ENCODE data around the gene FAM151B.
"Not testable (repeated sequence)": the region's sequence is repeated elsewhere in the genome, so short reads cannot be mapped to it uniquely, and the experiment has no call there.

FAM151B gene

GRCh38 chr5:80487829-80488721, at the start of gene FAM151B:
TSS of gene FAM151B (plus strand) at chr5:80488100. CDS start at chr5:80488124, 24 bp downstream.
- no peak for DNase-seq

DNA sequence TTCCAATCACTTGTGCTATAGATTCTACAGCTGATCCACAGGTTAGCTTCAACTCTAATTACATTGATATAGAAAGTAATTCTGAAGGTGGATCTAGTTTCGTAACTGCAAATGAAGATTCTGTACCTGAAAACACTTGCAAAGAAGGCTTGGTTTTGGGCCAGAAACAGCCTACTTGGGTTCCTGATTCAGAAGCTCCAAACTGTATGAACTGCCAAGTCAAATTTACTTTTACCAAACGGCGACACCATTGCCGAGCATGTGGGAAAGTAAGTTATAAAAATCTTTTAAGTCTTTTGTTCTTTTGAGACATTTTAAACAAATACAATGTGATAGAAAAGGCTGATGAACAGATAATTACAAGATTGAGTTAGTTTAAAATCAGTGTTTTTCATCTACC, 49.2 kb upstream of the FAM151B start:
- no peak for DNase-seq

GRCh38 chr5:80439213-80439612, 48.7 kb upstream of the FAM151B start:
- DNase-seq = no peak

DNA sequence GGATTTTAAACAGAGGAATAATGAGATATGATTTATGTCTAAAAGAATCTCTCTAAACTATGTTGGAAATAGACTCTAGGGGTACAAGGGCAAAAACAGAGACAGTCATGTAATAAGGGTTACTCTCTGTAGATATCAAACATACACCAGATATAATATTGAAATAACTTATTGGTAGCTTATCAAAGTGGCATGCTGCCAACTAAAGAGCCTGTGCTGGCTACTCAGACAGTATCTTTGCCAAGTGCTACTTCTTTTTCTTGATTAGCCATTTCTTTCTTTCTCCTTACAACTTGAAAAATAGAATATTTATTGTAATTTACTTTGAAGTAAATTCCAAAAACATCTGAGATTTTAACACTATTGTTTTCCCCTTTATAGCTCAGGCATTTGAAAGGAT, 45.2 kb upstream of the FAM151B start:
- no peak for DNase-seq

- no peak for DNase-seq
Measured at GRCh38 chr5:80453366-80453765, 34.5 kb upstream of the FAM151B start.

GRCh38 chr5:80463269-80463668, 24.6 kb upstream of the FAM151B start:
- no peak for DNase-seq

DNA sequence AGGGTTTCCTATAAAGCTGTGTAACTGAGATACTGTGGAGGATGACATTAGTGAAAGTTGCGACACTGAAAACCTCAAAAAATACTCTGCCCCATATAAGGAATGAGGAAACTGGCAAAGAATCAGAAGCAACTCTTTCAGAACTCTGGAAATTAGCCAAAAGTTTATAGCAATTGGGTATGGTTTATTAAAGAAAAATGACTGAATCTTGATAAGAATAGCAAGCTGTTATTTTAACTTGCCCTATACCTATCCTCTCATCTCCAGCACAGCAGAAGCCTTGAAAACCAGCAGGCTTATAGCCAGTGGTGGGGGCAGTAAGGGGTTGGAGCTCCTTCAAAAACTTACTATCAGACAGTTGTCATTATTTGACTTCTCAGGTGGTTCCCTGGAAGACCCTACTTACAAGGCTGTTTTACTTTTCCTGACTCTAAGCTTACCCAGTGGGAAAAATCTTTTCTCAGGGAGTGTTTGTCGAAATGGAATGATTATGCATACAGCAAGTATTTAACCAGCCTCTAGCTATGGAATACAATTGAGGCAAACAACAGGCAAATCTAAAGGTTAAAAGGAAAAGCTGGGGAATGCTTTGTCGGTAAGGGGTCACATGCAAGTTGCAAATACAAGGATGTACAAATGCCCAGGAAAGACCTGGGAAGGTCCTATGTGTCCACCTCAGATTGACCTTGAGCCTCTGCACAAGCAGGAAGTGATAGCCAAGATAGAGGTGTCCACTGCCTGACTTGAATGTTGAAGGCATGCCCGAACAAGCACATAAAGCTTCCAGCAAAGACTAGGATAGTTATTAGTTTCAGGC, 21.0 kb upstream of the FAM151B start:
- DNase-seq = no peak

DNA sequence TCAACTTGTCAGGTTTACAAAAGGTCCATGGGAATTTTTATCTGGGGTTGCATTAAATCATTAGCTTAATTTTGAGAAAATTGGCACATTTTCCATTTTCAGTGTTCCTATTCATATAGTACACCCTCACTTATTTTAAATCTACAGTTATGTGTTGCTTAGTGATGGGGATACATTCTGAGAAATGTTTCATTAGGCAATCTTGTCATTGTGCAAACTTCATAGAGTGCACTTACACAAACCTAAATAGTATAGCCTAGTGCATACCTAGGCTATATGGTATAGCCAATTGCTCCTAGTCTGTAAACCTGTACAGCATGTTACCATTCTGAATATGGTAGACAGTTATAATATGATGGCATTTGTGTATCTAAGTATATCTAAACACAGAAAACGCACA, 19.8 kb upstream of the FAM151B start:
- no peak for DNase-seq

GRCh38 chr5:80470631-80471030, 17.3 kb upstream of the FAM151B start:
- not testable (repeated sequence) for DNase-seq

- no peak for DNase-seq
Measured at GRCh38 chr5:80474929-80475328, 13.0 kb upstream of the FAM151B start.

- DNase-seq = no peak
Measured at GRCh38 chr5:80479713-80480112, 8.2 kb upstream of the FAM151B start.

DNA sequence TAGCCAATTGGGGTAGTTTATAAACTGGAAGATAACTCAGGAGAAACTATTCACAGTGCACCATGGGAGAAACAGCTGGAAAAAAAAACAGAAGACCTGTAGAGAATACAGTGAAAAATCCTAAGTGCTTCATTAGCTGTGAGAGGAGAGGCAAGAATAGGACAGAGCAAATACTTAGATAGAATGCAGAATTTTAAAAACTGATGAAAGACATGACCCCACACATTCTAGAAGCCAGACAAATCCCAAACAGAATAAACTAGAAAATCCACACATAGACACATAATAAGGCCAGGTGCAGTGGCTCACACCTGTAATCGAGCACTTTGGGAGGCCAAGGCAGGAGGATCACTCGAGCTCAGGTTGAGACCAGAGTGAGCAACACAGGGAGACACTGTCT, 7.5 kb upstream of the FAM151B start:
- no peak for DNase-seq

DNA sequence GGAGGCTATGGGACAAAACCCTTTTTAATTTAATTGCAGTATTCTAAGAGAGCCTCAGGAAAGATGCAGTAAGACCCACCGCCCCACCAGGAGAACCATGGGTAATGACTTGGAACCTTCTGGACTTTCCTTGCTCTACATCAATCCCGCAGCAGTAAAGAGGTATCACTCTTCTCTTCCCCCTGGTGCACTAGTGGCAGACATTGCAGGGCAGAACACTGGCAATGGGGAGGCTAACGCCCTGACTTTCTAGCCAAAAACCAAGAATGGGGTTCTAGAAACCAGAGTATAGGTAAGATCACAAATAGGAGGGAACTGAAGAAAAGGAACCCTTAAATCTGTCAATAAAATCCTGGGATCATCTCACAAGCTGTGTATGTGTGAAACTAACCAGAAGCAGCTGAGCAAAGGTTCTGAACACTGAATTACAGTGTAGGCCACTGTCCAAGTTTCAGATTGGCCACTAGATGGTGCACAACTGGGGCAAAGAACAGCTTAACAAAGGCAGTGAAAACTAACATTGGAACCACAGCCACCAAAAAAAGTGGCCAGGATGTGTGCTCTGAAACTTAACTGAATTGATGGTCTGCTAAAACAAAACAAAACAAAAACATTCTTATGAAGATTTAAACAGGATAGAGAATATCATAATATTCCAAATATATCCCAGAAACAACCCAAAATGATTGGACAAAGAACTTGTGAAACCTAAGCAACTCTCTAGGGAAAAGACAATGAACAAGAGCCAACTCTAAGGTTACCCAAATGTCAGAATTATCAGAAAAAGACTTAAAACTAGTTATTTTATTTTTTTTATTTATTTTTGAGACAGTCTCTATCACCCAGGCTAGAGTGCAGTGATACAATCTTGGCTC, 6.6 kb upstream of the FAM151B start:
- DNase-seq = no peak

DNA sequence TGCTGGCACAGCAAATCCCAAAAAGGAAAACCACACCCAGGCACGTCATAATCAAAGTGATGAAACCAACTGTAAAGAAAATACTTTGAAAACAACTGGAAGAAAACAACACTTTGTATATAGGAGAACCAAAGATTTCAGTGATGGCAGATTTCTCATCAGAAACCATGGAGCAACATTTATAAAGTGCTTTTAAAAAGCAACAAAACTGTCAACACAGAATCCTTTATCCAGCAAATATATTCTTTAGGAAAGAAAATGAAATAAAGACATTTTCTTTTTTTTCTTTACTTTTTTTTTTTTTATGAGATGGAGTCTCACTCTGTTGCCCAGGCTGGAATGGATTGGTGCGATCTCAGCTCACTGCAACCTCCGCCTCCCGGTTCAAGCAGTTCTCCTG, 5.3 kb upstream of the FAM151B start:
- DNase-seq = no peak

DNA sequence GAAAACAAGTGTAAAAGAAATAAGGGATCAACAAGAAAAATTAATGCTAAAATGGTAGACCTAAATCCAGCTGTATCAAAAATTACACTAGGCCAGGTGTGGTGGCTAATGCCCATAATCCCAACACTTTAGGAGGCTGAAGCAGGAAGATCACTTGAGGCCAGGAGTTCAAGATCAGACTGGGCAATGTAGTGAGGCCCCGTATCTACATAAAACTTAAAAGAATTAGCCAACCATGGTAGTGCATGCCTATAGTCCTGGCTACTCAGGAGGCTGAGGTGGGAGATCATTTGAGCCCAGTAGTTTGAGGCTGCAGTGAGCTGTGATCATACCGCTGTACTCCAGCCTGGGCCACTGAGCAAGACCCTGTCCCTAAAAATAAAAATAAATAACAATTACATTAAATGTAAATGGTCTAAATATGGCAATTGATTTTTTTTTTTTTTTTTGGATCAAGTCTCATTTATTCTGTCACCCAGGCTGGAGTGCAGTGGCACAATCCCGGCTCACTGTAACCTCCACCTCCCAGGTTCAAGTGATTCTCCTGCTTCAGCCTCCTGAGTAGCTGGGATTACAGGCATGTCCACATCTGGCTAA, 4.2 kb upstream of the FAM151B start:
- no peak for DNase-seq

GRCh38 chr5:80487444-80487828, 464 bp upstream of the FAM151B start:
- DNase-seq = no peak

DNA sequence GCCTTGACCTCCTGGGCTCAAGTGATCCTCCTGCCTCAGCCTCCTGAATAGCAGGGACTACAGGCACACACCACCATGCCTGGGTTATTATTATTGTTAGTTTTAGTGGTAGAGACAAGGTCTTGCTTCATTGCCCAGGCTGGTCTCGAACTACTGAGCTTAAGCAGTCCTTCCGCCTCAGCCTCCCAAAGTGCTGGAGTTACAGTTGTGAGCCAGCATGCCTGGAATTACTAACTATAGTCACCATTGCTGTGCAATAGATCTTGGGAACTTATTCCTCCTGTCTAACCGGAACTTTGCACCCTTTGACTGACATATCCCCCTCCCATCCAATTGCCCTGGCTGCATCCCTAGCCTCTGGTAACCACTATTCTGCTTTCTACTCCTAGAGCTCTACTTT, 3.4 kb downstream of the FAM151B start:
- DNase-seq = no peak

DNA sequence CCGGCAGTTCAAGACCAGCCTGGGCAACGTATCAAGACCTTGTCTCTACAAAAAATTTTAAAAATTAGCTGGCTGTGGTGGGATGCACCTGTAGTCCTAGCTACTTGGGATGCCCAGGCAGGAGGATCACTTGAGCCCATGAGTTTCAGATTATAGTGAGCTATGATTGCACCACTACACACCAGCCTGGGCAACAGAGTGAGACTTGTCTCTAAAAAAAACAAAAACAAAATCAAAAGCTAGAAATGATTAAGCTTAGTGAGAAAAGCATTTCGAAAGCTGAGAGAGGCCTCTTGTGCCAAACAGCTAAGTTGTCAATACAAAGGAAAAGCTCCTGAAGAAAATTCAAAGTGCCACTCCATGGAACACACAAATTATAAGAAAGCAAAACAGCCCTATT, 4.8 kb downstream of the FAM151B start:
- no peak for DNase-seq

DNA sequence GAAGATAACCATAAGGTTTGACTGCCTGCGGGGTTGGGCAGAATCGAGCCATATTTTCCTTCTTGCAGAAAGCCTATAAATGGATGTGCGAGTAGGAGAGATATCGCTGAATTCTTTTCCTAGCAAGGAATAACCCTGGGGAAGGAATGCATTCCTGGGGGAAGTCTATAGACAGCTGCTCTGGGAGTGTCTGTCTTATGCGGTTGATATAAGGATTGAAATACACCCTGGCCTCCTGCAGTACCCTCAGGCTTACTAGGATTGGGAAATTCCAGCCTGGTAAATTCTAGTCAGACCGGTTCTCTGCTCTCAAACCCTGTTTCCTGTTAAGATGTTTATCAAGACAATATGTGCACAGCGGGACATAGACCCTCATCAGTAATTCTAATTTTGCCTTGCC, 5.5 kb downstream of the FAM151B start:
- DNase-seq = not testable (repeated sequence)

GRCh38 chr5:80495891-80496290, 8.0 kb downstream of the FAM151B start:
- no peak for DNase-seq

DNA sequence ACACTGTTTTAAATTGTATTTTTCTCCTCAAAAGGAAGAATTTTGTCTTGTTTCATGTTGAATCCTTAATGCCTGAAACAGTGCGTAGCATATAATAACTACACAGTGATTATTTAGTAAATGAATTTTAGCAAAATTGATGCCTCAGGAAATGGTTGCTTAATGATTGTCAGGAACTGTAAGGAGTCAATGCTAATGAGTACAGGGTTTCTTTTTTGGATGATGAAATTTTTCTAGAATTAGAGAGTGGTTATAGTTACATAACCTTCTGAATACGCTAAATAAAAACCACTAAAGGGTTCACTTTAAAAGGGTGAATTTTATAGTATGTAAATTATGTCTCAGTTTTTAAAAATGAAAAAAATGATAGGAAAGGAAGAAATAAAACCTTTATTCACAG, 14.9 kb downstream of the FAM151B start:
- DNase-seq = peak; percentile 60

GRCh38 chr5:80503641-80504040, 15.7 kb downstream of the FAM151B start:
- peak; percentile 64 for DNase-seq

DNA sequence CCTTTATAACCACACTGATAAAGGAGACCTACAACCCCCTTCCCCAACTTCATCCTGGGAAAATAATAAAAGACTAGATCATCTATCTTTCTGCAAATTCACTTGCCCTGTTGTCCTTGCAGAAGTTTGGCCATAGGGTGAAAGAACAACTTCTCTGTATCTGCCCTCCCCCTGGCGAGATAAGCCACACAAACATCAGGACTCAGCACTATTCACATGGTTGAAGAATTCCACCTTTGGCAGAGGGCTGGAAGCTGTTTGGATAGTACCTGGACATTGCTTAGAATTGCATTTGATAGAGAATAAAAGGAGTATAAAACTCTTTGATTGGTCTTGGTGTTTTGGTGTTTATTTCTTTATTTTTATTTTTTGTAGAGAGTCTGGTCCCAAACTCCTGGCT, 16.9 kb downstream of the FAM151B start:
- no peak for DNase-seq
